NK-92 (cell line): ENCODE results near the gene CARS2.
"Not testable (repeated sequence)": the region's sequence is repeated elsewhere in the genome, so short reads cannot be mapped to it uniquely, and the experiment has no call there.

ENCODE experiments used
- DNase-seq: peaks from one replicate; lab custom pipeline; 2025; ENCODE audit not compliant: unreplicated experiment; lab: John Stamatoyannopoulos, UW

The CARS2 gene

DNA sequence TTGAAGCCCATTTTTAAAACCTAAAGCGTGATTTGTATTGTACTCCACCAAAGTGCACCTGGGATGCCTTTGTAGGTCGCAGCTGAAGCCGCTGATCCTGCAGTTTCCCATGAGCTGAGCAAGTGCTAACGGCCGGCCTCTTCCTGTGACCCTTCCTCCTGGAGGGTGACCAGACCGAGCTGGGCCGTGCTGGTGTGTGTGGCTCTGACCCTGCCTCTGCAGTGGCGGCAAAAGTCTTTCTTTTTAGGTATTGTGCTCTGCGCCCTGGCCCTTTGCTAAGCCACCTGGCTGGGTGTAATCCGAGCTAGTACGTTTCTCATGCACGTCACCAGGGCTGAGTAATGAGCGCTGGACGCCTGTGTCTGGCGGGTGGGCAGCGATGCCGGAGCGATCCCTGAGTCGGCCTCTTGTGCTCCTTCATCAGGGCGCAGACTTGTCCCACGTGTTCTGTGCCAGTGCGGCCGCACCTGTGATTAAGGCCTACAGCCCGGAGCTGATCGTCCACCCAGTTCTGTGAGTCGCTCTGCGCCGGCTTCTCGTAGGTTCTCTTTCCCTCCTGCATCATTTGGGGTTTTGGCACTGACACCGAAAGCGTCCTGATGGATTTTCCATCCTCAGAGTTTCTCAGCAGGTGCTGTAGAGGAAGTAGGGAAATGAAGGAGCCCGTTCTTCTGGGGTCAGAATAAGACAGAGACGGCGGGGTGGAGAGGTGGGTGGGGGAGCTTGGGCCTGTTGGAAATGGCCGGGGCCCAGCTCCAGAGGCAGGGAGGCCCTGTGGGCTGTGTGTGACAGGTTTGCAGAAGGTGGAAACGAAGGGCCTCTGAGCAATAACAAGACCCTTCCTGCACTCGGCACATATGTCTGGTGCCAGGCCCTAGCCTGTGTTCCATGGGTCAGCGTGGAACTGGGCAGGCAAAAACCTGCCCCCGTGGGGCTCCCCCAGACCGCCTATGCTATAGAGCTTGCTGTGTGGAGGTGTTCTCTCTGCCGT lies 80.9 kb downstream of the CARS2 start:
- DNase-seq: no peak

DNA sequence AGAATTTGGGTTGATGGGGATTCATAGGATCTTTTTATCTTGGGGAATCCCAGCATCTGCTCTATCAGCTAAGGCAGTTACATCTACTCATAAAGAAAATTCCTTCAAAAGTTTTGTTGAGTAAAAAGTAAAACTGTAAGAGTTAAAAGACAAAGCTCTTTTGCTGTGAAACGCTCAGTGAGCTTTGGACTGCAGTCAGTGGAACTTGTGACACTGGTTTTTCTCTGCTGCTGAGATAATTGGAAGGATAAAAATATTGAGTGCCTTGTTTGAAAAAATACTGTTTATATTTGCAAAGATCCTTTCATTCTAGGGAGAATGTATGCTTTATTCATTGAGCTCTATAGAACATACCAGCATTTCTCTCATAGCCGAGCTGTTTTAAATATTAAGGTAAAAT lies 85.3 kb downstream of the CARS2 start:
- DNase-seq: no peak

DNA sequence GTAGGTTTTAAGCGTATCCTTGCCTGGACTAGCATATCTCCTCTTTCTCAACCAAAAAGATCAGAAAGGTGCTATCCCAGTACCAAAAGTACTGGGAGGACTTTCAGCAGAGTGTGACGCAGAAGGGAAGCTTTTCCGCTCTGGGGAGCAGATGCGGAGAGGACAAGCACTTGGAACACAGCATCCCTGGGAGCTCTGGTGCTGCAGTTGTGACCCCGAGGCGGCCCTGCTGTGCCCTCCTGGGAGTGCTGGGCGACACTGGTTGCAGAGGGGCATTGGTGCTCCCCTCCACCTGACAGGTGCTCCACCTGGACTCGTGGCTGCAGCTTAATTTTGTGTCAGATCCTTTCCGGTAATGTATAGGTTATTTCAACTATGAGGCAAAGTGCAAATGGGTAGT lies 87.1 kb downstream of the CARS2 start:
- no peak for DNase-seq

DNA sequence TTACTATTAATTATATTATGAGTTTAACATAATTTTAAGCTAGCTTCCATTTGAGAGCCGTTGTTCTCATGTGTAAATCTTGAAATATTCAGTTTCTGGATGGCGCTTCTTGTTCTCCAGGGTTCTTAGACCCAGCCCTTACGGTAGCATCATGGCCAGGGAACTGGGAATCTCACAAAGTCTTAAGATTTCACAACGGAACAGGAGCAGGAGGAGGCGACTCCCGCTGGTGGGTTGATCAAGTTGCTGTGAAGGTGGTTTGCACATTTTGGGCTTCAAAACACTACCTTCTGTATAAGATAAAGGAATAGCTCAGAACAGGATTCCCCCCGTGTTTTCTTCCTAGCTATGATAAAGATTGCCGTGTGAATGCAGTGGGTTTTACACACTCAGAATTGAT lies 87.7 kb downstream of the CARS2 start:
- DNase-seq: no peak

DNA sequence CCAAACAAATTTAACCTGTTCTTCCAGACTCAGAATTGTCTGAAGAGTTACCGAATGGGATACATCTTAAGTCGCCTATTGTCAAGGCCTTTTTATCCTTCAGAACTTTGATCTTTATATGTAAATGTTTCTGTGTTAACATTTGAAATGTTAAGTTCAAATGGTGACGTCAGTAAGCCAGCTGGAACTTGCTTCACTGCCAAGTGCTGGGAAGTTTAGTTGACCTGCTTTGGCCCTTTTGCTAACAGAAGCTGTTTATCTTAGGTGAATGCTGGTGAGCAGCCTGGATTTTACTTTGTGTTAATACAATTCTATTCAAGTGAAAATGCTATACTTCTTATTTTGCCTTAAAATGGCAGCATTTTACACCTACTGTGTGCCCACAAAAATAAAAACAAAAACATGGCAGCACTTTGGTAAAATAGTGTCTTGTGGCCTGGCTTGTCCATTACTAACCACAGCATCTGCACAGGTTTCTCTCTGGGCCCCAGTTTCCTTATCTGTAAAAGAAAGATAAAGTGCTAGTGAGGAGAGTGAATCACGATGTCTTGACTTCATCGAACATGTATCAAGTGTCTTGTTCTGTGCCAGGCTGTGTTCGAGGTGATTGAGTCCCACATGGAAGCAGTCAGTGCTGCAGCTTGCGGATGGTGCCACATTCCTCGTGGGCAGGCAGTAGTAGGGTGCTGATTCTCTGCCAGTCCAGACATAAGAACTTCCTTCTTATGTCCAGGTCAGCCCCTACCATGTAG lies 88.4 kb downstream of the CARS2 start:
- DNase-seq: no peak

DNA sequence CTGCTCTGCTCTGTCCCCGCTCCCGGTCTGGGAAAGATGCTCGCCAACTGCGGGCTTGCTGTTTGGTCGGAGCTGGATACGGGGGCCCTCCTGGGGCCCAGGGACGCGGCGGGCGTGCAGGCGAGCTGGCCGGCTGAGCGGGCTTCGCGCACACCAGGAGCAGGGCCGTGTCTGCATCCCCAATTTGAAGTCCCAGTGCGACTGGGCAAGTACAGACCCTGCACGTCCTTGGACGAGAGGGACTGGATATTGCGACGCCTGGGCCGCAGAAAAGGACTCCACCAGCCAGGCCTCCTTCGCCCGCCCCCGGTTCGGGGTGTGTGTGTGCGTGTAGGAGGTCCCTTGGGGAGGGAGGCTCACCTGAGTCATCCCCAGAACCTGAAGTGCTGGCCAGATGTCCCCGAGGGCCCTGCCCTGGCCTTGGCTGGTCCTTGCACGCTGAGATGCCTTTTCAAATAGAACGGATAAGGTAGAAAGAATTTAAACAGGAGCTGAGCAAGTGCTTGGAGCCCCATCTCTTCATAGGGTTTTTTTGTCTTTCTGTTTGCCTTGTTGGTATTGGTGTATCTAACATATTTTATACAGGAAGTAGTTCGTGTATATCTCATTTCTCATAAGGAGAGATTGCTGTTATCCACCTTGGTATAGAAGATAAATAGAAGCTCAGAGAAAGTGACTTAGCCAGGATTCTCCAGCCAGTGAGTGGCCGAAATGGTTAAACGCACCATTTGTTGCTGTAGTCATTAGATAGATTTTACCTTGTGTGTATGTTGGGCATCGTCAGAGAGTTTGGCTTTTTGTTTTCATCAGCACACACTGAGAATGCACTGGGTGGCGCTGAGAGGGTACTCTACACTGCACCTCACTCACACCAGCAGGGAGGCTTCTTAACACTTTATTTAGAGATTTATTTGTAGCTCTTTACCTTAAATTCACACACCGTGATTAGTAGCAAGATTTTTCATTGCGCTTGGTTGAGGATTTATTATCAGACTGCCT lies 89.5 kb downstream of the CARS2 start:
- no peak for DNase-seq

DNA sequence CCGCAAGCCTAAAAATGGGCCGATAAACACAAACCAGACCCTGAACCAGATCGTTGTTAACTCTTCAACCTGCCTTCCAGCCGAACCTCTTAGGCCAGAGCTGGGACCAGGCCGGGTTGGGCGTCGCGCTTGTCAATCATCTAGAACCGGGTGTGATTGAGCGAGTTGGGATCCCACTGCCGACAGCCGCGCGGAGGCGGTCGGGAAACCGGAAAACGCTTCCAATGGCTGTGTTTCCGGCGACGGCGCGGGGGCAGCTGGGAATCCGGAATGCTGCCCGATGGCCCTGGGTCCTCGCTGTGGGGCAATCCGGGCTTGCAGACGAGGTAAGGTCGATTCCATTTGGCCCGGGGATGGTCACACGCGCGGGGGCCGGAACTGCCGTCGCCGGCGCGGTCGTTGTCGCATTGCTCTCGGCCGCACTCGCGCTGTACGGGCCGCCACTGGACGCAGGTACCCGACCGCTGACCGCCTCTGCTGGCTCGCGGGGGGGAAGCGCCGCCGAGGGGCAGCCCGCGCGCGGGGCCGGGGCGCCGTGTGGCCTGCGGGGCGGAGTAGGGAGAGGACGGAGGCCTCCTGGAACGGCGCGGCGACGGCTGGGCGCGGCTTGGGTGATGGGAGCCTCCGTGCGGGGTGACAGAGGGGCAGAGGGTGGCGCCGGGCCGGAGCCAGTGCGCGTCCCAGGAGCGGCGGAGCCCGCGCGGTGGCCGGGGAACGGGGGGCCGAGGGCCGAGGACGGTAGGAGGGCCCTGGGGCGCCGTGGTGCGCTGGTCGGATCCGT lies 90.4 kb downstream of the CARS2 start, which contains the start of gene NAXD:
Gene NAXD (plus strand): TSS at position 224 of the 781 bp plus-strand sequence. CDS start 57 bp downstream, at position 281.
- DNase-seq: no peak

DNA sequence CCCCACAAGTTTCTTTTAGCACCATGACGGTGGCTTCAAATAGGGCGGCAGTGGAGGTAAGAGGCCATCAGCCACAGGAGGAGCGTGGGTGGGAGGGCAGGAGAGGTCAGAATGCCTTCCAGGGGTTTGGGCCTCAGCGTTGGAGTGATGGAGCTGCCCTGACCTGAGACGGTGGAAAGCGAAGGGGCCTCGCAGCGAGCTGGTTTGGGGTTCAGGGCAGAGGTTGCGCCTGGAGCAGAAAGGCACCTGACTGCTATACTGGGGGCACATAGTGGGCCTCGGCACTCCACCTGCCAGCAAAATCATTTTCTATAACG lies 91.0 kb downstream of the CARS2 start:
- no peak for DNase-seq

DNA sequence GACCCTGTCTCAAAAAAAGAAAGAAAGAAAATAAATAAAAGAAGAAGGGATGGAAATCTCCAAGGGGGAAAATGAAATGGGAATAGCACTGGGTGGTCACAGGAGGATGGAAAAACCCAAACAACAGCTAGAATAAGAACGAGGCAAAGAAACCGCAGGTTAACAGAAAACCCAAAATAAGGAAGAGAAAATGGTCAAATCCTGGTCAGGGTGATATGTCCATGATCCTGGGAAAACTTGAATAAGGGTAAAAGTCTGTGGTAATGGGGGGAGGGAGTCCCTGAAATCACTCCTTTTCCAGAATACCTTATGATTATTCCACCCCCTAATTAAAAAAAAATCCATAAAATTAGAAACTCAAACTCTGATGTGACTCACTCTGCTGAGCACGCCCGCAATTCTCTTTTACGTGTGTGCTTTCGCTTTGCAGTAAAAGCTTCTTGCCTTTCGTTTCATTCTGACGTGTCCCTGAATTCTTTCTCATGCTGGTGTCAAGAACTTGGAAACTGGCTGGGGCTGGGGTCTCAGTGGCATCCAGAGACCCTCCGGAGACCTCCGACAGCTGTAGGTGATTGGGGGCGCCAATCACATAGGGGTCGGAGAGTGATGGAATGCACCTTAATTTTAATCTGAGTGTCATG lies 94.8 kb downstream of the CARS2 start:
- no peak for DNase-seq

DNA sequence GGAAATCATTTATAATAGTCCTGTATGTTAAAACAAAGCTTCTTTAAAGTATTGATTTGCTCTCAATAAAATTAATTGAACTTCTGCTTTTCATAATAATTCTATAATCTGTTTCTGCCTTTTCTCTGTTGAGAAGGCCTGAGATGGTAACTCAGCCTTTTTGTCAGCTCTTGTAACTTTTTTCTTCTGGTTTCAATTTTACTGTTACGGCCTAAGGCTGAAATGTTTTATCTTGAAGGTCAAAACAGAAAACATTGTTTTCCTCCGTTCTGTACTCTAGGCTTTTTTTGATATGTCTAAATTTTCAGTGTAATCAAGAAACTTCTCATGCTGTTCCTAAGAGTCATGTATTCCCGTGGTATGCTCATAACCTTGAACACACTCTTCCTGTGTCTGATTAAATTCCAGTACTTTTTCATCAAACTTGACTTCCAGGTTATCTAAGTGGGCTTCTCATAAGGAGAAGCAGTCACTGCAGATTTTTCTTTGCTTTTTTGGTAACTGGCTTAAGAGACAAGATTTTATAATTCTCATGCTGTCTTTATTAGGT lies 98.2 kb downstream of the CARS2 start:
- DNase-seq: no peak

DNA sequence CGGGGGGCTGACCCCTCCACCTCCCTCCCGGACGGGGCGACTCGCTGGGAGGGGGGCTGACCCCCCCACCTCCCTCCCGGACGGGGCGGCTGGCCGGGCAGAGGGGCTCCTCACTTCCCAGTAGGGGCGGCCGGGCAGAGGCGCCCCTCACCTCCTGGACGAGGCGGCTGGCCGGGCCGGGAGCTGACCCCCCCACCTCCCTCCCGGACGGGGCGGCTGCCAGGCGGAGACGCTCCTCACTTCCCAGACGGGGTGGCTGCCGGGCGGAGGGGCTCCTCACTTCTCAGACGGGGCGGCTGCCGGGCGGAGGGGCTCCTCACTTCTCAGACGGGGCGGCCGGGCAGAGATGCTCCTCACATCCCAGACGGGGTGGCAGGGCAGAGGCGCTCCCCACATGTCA lies 99.6 kb downstream of the CARS2 start:
- not testable (repeated sequence) for DNase-seq

DNA sequence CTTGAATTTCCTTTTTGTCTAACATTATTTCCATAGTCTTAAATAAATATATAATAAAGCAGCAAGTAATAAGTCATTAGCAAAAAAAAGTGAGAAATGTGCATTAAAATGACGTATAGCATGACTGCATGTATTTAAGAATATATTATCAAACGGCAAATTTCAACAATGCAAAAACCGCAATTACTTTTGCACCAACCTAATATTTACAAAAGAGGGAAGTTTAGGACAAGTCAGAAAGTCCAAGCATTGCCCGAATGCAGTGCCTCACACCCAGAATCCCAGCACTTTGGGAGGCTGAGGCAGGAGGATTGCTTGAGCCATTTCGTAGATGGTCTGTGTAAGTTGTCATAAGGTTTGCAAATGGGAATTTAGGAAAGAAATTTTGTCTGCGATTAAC lies 100.8 kb downstream of the CARS2 start:
- DNase-seq: no peak

DNA sequence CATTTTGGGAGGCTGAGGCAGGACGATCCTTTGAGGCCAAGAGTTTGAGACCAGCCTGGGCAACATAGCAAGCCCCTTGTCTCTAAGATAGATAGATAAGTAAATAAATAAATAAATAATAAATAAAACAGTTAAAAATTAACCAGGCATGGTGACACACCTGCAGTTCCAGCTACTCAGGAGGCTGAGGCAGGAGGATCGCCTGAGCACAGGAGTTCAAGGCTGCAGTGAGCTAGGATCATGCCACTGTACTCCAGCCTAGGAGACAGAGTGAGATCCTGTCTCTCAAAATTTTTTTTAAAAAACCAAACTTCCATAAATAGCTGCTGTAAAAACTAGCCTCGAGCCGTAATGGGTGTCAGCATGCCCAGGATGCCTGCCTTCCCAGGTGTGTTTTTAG lies 104.9 kb downstream of the CARS2 start:
- no peak for DNase-seq

DNA sequence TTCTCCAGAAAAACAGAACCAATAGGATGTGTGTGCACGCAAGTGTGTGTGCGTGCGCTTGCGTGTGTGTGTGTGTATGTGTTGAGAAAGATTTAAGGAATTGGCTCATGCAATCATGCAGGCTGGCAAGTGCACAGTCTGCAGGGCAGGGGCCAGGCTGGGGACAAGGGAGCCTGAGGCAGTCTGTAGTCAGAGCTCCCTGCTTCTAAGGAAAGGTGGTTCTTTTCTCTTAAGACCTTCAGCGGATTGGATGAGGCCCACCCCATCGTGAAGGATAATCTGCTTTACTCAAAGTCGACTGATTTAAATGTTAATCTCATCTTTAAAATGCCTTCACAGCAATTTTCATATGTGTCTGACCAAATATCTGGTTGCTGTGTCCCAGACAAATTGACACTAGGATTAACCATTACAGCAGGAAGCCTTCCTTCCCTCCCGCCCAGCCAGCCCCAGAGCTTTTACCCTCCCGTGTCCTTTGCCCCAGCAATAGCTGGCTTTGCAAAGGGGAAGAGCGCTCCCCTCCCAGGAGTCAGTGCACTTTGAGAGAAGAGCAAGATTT lies 105.6 kb downstream of the CARS2 start:
- no peak for DNase-seq

DNA sequence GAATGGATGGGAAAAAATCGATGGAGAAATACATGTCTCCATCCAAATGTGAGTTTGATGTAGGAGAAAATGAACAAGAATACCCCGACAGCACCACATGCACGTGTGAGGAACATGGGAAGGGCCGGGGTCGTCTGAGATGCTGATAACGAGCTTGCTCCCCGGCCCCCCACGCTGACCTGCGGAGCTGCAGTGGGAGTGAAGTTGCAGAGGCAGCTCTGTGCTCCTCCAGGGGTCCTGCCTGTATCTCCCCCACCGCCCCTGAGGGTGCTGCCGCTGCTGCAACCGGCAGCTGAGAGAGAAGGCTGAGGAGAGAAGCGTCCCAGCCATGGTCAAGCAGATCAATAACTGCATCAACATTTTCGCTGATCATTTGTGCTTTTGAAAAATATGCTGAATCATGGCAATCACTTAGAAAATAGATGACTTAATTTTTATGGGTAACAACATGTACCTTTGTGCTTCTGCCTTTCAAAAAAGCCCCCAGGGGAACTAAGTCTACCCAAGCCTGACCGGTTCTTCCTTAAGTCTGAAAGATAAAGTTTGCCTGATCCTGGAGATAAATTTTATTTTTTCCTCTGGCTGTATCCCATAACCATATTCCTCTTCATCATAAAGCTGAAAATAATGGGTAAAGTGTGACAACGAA lies 108.8 kb downstream of the CARS2 start:
- DNase-seq: no peak

DNA sequence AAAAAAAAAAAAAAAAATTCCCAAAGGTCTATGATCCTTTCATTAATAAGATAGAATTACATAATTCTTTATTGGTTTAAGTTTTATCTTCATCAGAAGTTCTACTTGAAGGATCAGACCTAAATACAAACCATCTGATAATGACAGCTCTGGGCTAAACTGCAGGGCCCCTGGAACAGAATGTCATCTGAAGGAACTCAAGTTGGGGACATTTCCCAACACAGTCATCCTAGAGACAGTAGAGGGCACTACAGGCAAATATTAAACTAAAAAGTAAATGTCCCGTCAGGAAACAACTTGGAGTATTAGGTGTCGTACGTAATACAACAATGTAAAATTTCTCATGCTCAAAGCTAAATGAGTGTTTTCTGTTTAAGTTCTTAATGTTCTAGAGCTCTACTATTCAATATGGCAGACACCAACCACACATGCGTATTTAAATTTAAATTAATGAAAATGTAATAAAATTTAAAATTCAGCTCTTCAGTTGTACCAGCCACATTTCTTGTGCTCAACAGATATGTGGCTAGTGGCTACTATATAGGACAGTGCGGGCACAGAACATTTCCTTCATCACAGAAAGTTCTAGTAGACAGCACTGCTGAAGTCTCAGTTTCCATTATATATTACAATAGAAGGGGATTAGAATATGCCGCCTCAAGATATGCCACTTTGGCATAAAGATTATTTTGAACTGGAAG lies 112.3 kb downstream of the CARS2 start:
- DNase-seq: no peak

DNA sequence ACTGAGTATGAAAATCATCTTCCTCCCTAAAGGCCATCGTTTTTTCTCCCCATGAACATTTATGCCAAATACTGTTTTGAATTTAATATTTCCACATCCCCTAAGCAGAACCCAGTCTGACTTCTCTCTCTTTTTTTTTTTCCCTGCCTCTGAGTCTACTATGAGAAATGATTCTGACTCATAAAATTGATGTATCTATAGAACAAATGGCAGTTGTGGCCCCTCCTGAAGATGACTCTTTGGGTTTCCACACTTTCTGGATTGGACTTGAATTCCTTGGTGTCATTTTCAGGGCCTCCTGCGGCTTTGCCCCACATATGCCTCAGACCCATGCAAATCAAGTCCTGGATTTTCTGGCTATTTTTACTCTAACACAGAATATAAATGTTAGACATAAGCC lies 113.3 kb downstream of the CARS2 start:
- no peak for DNase-seq
